GM12801 (cell line): ENCODE results near the gene NFIX.

Experiments
- TF ChIP-seq, protein P1 (sequence below): IDR thresholded peaks from one replicate; pipeline ENCODE4 v1.5.1; 2011; ENCODE audit warnings: control low read depth; ENCODE audit not compliant: insufficient read length; ENCODE audit errors: extremely low read depth

NFIX gene

DNA sequence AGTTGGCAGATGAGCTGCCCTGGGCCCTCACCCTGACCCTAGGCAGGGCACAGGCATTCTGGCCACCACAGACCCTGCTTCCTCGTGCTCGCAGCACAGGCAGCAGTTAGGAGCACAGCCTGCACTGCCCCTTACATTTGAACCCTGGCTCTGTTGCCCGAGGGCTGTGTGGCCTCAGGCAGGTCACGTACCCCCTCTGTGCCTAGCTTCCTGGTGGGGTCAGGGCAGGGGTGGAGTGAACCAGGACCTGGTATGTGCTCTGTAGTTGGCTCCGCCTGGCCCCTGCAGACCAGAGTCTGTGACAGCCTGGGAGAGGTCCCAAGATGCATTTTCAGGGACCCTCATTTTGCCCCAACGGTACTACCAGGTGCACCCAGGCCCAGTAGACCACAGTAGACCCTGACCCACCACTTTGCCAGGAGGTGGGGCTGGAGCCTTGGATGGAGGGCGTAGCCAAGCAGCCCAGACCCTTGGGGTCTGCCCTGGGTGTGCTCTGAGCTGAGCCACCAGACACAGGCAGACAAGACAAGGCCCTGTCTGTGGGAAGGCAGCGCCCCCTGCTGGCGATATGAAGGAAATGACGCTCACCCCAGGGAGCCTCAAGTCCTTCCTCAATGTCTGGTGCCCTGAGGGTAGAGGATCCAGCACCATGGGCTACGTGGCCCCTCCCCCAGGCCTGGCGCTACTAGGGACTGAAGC is 98.3 kb downstream of the NFIX start:
- TF ChIP-seq, protein P1, sequence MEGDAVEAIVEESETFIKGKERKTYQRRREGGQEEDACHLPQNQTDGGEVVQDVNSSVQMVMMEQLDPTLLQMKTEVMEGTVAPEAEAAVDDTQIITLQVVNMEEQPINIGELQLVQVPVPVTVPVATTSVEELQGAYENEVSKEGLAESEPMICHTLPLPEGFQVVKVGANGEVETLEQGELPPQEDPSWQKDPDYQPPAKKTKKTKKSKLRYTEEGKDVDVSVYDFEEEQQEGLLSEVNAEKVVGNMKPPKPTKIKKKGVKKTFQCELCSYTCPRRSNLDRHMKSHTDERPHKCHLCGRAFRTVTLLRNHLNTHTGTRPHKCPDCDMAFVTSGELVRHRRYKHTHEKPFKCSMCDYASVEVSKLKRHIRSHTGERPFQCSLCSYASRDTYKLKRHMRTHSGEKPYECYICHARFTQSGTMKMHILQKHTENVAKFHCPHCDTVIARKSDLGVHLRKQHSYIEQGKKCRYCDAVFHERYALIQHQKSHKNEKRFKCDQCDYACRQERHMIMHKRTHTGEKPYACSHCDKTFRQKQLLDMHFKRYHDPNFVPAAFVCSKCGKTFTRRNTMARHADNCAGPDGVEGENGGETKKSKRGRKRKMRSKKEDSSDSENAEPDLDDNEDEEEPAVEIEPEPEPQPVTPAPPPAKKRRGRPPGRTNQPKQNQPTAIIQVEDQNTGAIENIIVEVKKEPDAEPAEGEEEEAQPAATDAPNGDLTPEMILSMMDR: no peak

GRCh38 chr19:13094106-13094504 is 98.8 kb downstream of the NFIX start:
- TF ChIP-seq, protein P1: no peak

- TF ChIP-seq, protein P1: no peak
Measured at GRCh38 chr19:13094771-13095392, 99.6 kb downstream of the NFIX start.

DNA sequence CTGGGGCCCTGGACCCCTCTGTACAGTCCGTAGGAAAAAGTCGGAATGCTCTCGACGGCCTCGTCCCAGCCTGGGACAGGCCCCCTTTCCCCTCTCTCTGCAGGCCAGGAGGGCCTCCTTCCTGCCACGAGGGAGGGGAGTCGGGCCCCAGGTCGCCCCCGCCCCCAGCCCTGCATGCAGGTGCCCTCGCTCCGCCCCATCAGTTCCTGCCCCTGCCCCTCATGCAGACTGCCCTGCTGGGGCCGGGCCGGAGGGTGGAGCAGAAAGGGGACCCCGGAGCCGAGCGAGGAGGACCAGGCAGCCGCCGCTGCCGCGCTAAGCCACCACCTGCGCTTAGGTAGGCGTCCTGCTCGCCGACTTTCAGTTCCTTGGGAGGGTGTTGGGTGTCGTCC is 100.1 kb downstream of the NFIX start:
- TF ChIP-seq, protein P1: no peak

- TF ChIP-seq, protein P1: no peak
Measured at GRCh38 chr19:13095934-13096927, 101.0 kb downstream of the NFIX start.

GRCh38 chr19:13097033-13097462 is 101.8 kb downstream of the NFIX start:
- TF ChIP-seq, protein P1: no peak
